PFSK-1 (cell line): Measurements from ENCODE around the gene OMA1.

Source experiments
- FOXP2 ChIP-seq: optimal IDR thresholded peaks from 2 replicates; pipeline ENCODE3; 2011; ENCODE audit warnings: borderline replicate concordance, control low read depth, inconsistent platforms; ENCODE audit not compliant: insufficient read depth; ENCODE audit errors: extremely low read length, extremely low read depth
- POLR2AphosphoS5 ChIP-seq: IDR thresholded peaks from 2 replicates; pipeline ENCODE4 v1.6.1; 2012; ENCODE audit warnings: low read depth, mild to moderate bottlenecking, control low read depth, low read length, moderate library complexity
- REST ChIP-seq, 2 experiments: IDR thresholded peaks; 2 replicates each; pipeline versions ENCODE4 v1.6.1 to v1.8.0; 2011 to 2012; ENCODE audit warnings: low read depth in 2 of 2, low read length in 2 of 2, control low read depth in 1 of 2, inconsistent platforms in 1 of 2, mild to moderate bottlenecking in 1 of 2, moderate library complexity in 1 of 2; ENCODE audit not compliant: insufficient read depth in 1 of 2
- SIN3A ChIP-seq: IDR thresholded peaks from 2 replicates; pipeline ENCODE4 v1.6.1; 2012; ENCODE audit warnings: mild to moderate bottlenecking, low read length, moderate library complexity, borderline replicate concordance; ENCODE audit not compliant: insufficient read depth
- TAF1 ChIP-seq: IDR thresholded peaks from 2 replicates; pipeline ENCODE4 v1.6.1; 2012; ENCODE audit warnings: low read length, control low read depth, borderline replicate concordance; ENCODE audit not compliant: insufficient read depth

Gene OMA1

GRCh38 chr1:58566339-58566738 is 19.8 kb upstream of the OMA1 start:
- TF ChIP-seq FOXP2 (no peak), SIN3A (no peak), TAF1 (no peak), POLR2AphosphoS5 (no peak), REST (IDR thresholded peaks at IDR 0.05; ENCODE audit: insufficient read depth in 1 of 2, low read depth in 2 of 2, low read length in 2 of 2) (no peak)

GRCh38 chr1:58561633-58562032 is 15.1 kb upstream of the OMA1 start:
- TF ChIP-seq REST (IDR thresholded peaks at IDR 0.05; ENCODE audit: insufficient read depth in 1 of 2, low read depth in 2 of 2, low read length in 2 of 2) = no peak
- no peak for TF ChIP-seq POLR2AphosphoS5

GRCh38 chr1:58555393-58555792 is 8.9 kb upstream of the OMA1 start:
- TF ChIP-seq SIN3A (no peak), TAF1 (no peak), FOXP2 (no peak), POLR2AphosphoS5 (no peak), REST (IDR thresholded peaks at IDR 0.05; ENCODE audit: insufficient read depth in 1 of 2, low read depth in 2 of 2, low read length in 2 of 2) (no peak)

GRCh38 chr1:58551186-58552140 is 4.9 kb upstream of the OMA1 start:
- TF ChIP-seq SIN3A (no peak), TAF1 (no peak), FOXP2 (no peak), POLR2AphosphoS5 (no peak), REST (IDR thresholded peaks at IDR 0.05; ENCODE audit: insufficient read depth in 1 of 2, low read depth in 2 of 2, low read length in 2 of 2) (no peak)

GRCh38 chr1:58548371-58548770 is 1.8 kb upstream of the OMA1 start:
- TF ChIP-seq TAF1 (no peak), POLR2AphosphoS5 (no peak), FOXP2 (no peak), REST (IDR thresholded peaks at IDR 0.05; ENCODE audit: insufficient read depth in 1 of 2, low read depth in 2 of 2, low read length in 2 of 2) (no peak), SIN3A (no peak)
